ENCODE data around the gene VGF. TPM values are rescaled to one million over a fixed set of nuclear protein-coding genes. Genes with fewer than 3 reads are reported as not detected.
A peak's percentile ranks its signal among the peaks of the same experiment; 100 is the strongest.

The VGF gene
- total RNA-seq, 1 donor from 2014 or later = 20.9 TPM

DNA sequence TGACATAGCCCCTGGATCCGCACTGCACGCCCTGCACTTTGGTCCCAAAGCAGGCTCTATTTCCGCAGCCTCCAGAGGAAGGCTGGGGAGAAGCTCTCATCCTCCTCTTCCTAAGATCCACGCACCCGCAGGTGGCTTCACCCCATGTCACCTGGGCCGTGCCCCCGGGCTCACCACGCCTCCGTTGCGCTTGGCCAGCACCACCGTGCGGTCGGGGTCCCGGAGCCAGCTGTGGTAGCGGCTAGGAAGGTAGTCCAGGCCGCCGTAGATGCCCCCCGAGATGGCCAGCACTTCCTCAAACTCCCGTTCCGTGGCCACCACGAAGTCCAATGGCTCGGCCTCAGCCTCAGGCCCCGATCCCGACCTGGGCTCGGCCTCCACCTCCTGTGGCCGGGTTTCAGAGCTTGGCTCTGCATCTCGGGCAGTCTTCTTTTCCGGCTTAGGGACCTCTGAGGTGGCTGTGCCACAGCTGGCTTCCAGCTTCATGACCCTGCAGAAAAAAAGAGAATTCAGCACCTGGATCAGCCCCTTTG lies 9.0 kb upstream of the VGF start:
- TF ChIP-seq, protein P1, sequence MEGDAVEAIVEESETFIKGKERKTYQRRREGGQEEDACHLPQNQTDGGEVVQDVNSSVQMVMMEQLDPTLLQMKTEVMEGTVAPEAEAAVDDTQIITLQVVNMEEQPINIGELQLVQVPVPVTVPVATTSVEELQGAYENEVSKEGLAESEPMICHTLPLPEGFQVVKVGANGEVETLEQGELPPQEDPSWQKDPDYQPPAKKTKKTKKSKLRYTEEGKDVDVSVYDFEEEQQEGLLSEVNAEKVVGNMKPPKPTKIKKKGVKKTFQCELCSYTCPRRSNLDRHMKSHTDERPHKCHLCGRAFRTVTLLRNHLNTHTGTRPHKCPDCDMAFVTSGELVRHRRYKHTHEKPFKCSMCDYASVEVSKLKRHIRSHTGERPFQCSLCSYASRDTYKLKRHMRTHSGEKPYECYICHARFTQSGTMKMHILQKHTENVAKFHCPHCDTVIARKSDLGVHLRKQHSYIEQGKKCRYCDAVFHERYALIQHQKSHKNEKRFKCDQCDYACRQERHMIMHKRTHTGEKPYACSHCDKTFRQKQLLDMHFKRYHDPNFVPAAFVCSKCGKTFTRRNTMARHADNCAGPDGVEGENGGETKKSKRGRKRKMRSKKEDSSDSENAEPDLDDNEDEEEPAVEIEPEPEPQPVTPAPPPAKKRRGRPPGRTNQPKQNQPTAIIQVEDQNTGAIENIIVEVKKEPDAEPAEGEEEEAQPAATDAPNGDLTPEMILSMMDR (conservative IDR thresholded peaks at IDR 0.05; ENCODE audit: low read depth, low read length) = no peak
- no peak for DNase-seq (ENCODE audit: low read depth)
- H3K4me3 ChIP-seq (ENCODE audit: low read depth, low read length) = no peak overlapping the region

DNA sequence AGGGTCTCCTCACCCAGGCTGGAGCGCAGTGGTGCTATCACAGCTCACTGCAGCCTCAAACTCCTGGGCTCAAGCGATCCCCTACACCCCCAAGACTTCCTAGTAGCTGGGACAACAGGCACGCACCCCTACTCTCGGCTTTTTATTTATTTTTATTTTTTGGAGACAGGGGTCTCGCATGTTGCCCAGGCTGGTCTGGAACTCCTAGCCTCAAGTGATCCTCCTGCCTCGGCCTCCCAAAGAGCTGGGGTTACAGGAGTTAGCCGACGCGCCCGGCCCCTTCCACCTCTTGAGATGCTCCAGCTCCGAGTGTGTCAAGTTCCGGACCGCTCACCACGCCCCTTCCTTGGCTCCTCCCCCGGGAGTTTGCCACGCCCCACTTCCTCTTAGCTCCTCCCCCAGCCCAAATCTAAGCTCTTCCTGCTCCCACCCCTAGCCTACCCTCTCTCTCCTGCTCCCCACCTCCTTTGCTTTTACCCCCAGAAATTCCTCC lies 8.4 kb upstream of the VGF start:
- DNase-seq (ENCODE audit: low read depth) = no peak
- TF ChIP-seq, protein P1 (conservative IDR thresholded peaks at IDR 0.05; ENCODE audit: low read depth, low read length) = no peak
- H3K4me3 ChIP-seq (ENCODE audit: low read depth, low read length) = peak overlapping the region; percentile 50

DNA sequence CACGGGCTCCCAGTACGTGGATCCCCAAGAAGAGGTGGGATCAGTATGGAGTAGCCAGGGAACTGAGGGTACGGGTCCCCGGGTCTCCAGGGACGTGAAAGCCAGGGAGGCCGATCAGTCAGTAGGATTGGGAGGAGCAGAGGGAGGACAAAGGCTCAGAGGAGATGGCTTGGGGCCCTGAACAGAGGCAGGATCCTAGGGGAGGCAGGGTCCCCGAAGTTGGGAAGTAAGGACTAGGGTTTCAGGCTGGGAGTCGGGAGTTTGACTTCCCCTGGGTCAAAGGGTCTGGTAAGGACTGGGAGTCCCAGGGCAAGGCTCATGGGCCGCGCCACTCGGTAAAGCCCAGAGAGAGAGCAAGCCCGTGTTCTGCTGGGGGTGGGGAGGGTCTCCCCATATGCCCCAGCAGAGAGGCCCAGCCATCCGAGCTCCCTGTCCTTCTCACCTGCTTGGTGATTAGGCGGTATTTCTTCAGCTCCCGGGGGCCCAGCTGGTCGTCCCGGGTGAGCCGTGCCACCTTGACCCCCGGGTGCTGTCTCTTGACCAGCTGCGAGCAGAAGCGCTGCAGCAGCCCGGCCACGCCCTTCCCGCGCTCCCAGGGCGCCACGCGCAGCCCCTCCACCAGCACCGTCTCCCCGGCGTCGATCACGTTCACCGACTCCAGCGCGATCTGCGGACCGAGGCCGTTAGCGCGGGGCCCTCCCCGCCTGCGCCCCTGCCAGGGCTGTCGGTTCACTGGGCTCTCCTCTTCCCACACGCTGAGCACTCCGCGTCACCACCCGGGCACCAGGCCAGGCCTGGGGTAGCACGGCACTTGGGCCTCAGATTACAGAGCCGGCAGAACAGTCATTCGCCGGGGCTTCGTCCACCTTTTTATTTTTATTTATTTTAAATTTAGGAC lies 7.7 kb upstream of the VGF start:
- TF ChIP-seq, protein P1 (conservative IDR thresholded peaks at IDR 0.05; ENCODE audit: low read depth, low read length) = no peak
- peak overlapping the region; percentile 50 for H3K4me3 ChIP-seq (ENCODE audit: low read depth, low read length)
- no peak for DNase-seq (ENCODE audit: low read depth)

DNA sequence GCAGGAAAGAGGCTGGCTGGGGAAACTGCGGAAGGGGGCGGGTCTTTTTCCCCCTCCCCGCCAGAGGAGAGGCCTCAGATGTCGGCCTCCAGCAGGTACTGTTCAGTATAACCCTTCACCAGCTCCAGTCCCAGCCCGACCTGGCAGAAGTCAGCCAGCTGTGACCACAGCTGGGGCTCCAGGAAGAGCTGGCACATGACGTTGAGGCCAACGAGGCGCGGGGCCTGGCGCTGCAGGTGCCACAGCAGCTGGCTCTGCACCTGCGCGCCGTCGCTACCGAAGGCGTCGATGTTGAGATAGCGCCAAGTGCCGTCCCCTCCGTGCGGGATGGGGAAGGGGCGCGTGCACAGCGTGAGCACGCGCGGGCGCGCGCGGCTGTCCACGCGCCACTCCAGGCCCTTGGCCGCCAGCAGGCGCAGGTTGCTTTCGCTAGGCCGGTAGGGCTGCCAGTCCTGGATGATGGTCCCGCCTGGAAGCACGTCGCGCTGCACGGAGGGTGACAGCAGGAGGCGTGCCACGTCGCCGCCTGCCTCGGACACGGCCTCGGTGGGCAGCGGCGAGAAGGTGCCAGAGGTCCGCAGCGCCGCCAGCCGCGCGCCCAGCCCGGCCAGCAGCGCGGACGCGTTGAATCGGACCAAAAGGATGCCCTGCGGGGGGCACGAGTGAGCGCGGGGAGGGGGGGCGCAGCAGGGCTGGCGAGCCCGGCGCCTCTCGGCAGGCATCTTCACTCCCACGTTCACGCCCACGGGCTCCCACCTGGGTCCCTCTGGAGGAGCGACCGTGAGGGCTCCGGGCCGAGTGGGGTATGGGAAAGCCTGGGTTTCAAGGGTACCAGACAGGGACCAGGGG lies 6.9 kb upstream of the VGF start:
- DNase-seq (ENCODE audit: low read depth) = no peak
- TF ChIP-seq, protein P1 (conservative IDR thresholded peaks at IDR 0.05; ENCODE audit: low read depth, low read length) = no peak
- peak overlapping the region; percentile 50 for H3K4me3 ChIP-seq (ENCODE audit: low read depth, low read length)

DNA sequence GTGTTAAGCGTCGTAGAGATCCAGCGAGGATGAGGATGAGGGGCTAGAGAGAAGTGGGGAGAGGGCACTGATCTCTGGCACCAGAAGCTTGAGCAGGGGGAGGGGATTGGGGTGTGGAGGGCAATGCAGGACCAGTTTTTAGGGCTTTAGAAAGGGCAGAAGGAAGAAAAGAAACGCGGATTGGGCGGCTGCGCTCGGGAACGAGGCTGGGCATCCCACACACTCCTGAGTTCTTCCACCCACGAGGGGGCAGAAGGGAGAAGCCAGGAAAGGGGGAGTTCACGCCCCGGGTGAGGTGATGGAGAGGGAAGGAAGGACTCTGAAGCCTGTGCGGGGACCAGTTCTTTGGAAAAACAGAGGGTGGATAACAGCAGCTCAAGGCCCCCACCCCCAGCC lies 6.1 kb upstream of the VGF start:
- TF ChIP-seq, protein P1 (conservative IDR thresholded peaks at IDR 0.05; ENCODE audit: low read depth, low read length) = peak; percentile 46
- H3K4me3 ChIP-seq (ENCODE audit: low read depth, low read length) = peak overlapping the region; percentile 50
- no peak for DNase-seq (ENCODE audit: low read depth)

DNA sequence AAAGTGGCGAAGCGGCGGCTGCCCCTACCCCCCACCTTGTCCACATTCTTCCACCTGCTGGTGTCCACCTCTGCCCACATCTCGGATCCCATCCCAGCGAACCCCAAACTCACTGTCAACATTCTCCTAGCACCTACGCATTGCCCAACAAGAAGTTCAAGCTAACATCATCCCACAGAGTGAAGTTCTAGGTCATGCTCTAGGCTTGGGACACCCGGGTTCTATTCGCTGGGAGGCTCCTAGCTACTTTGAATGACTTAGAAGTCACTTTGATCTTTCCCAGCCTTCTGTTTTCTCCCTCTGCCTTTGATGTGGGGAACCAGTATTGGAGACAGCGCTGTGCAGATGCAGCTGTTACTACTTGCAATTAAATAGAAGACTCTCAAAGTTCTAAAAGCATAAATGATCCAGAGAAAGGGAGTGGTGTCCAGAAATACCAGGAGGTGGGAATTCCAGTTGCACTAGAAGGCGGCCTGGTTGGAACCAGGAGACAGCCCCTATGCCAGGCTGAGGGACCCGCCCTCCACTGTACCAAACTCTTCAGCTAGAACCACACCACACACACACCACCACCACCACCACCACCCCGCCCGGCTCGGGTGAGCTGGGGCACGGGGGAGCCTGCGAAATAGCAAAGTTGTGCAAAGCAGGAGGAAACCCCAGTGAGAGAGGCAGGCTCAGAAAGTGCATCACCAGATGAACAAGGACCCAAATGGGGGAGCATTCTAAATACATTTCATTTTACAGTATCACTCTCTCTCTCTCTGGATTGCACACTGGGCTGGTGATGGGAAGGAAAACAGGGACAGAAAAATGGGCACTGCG lies 5.5 kb upstream of the VGF start:
- DNase-seq (ENCODE audit: low read depth) = no peak
- no peak overlapping the region for H3K4me3 ChIP-seq (ENCODE audit: low read depth, low read length)
- TF ChIP-seq, protein P1 (conservative IDR thresholded peaks at IDR 0.05; ENCODE audit: low read depth, low read length) = no peak

All from epithelial cell of proximal tubule (primary cell).